HG03469 (cell line): Measurements from ENCODE around the gene PTPRN2.

Source experiments
- ATAC-seq: cut with Tn5 transposase; IDR thresholded peaks from one replicate; pipeline ENCODE4 v1.9.1; 2021; ENCODE audit warnings: mild to moderate bottlenecking, moderate library complexity, moderate number of reproducible peaks; ENCODE audit not compliant: unreplicated experiment

The PTPRN2 gene

GRCh38 chr7:157643525-157643970, 944.1 kb downstream of the PTPRN2 start:
- no peak for ATAC-seq

GRCh38 chr7:157641866-157642265, 945.8 kb downstream of the PTPRN2 start:
- no peak for ATAC-seq

GRCh38 chr7:157640144-157640543, 947.5 kb downstream of the PTPRN2 start:
- ATAC-seq = no peak

- ATAC-seq = no peak
These were observed 949.1 kb downstream of the PTPRN2 start for GRCh38 chr7:157638563-157638962.

- ATAC-seq = no peak
These were observed 950.2 kb downstream of the PTPRN2 start for GRCh38 chr7:157637216-157637949.

- ATAC-seq = no peak
These were observed 952.0 kb downstream of the PTPRN2 start for GRCh38 chr7:157635669-157636068.

- no peak for ATAC-seq
These were observed 952.5 kb downstream of the PTPRN2 start for GRCh38 chr7:157635148-157635500.

- no peak for ATAC-seq
These were observed 953.0 kb downstream of the PTPRN2 start for GRCh38 chr7:157634401-157635147.

GRCh38 chr7:157633465-157634185, 954.0 kb downstream of the PTPRN2 start:
- no peak for ATAC-seq

- ATAC-seq = no peak
These were observed 957.2 kb downstream of the PTPRN2 start for GRCh38 chr7:157630301-157630853.

- ATAC-seq = no peak
These were observed 959.2 kb downstream of the PTPRN2 start for GRCh38 chr7:157628456-157628855.

GRCh38 chr7:157627646-157628045, 960.0 kb downstream of the PTPRN2 start:
- ATAC-seq = no peak

GRCh38 chr7:157627033-157627432, 960.6 kb downstream of the PTPRN2 start:
- ATAC-seq = no peak

- ATAC-seq = no peak
These were observed 961.5 kb downstream of the PTPRN2 start for GRCh38 chr7:157625973-157626742.

GRCh38 chr7:157623556-157623955, 964.1 kb downstream of the PTPRN2 start:
- ATAC-seq = no peak

- no peak for ATAC-seq
These were observed 965.0 kb downstream of the PTPRN2 start for GRCh38 chr7:157622408-157623205.

- ATAC-seq = no peak
These were observed 965.6 kb downstream of the PTPRN2 start for GRCh38 chr7:157622000-157622399.

- no peak for ATAC-seq
These were observed 966.4 kb downstream of the PTPRN2 start for GRCh38 chr7:157621131-157621681.

- no peak for ATAC-seq
These were observed 967.0 kb downstream of the PTPRN2 start for GRCh38 chr7:157620616-157621015.
